H1 (cell line): ENCODE data around the gene HECTD3.
"Not testable (repeated sequence)": the region's sequence is repeated elsewhere in the genome, so short reads cannot be mapped to it uniquely, and the experiment has no call there.

Source experiments
- CBX8 ChIP-seq: fragments of 300-800, 300-1000 bp; sonication (generic); IDR thresholded peaks from 2 replicates; pipeline ENCODE4 v1.7.1; 2016; ENCODE audit warnings: low read depth, low read length, borderline replicate concordance
- POLR2A ChIP-seq, 2 experiments: IDR thresholded peaks; 1 replicate in 1 of 2; 2 replicates in 1 of 2; pipeline ENCODE4 v1.6.1; 2011; ENCODE audit warnings: low read depth in 2 of 2, low read length in 2 of 2, mild to moderate bottlenecking in 2 of 2; ENCODE audit errors: control extremely low read depth in 1 of 2

- TF ChIP-seq POLR2A (IDR thresholded peaks at IDR 0.05; ENCODE audit: control extremely low read depth in 1 of 2, low read depth in 2 of 2, low read length in 2 of 2); CBX8: not testable (repeated sequence)
Observed at GRCh38 chr1:44962022-44962421, 49.1 kb downstream of the HECTD3 start.
